HCT116 (cell line): Measurements from ENCODE around the gene MAGI3. TPM values are rescaled to one million over a fixed set of nuclear protein-coding genes. Genes with fewer than 3 reads are reported as not detected.

Experiments used
- ATAC-seq: fragments of 200-7000 bp; cut with Tn5 transposase; 2 replicates; pipeline ENCODE4 v1.9.1; 2020; ENCODE audit warnings: mild to moderate bottlenecking, moderate library complexity
- BruUV-seq: library from RNA; stranded (reverse); fragments of 400-500 nt; replicated peaks from 2 replicates; lab custom pipeline; 2021; lab: Mats Ljungman, UMichigan
- CTCF ChIA-PET: fragments of 300-600 bp; sonication (Branson Sonifier 250); formaldehyde crosslinking; loops from one replicate; lab custom pipeline; 2021; ENCODE audit warnings: antibody characterized with exemption; lab: Charles Lee
- POLR2A ChIA-PET: fragments of 300-600, 350-600 bp; sonication (Branson Sonifier 250); formaldehyde crosslinking; loops from one replicate; lab custom pipeline; 2021; ENCODE audit warnings: antibody characterized with exemption; lab: Charles Lee
- RAD21 ChIA-PET, 2 experiments: fragments of 300-600 bp; sonication (Branson Sonifier 250); formaldehyde crosslinking; loops; one replicate each; lab custom pipeline; 2023; ENCODE audit warnings: low total read pairs in 2 of 2; ENCODE audit not compliant: uncharacterized antibody in 2 of 2, unreplicated experiment in 2 of 2, low non-redundant PET in 1 of 2; lab: Charles Lee
- DNase-seq: peaks from one replicate; pipeline ENCODE4 v3.0.0-alpha.2; 2010; ENCODE audit warnings: low read depth, low spot score
- H2AFZ ChIP-seq: fragments of 200-600 bp; shearing (Covaris generic), sonication (generic); 2 replicates; pipeline ENCODE4 v1.6.1; 2017; ENCODE audit warnings: low read depth, mixed run types, mixed read lengths, antibody characterized with exemption, low read length; ENCODE audit not compliant: poor library complexity, severe bottlenecking
- H3K27ac ChIP-seq: 2 replicates; pipeline ENCODE4 v1.5.1; 2012; ENCODE audit warnings: low read depth, low read length
- H3K27me3 ChIP-seq: fragments of 200-600 bp; sonication (generic); 2 replicates; pipeline ENCODE4 v1.6.1; 2016; ENCODE audit warnings: mixed run types, low read length, mixed read lengths; ENCODE audit not compliant: insufficient read depth
- H3K36me3 ChIP-seq, 2 experiments: fragments of 200-500 bp in 1 of 2; fragments of 200-600 bp in 1 of 2; sonication (Bioruptor generic) in 1 of 2; sonication (generic) in 1 of 2; 2 replicates each; pipeline versions ENCODE4 v1.5.1 to v1.6.1; 2014 to 2016; ENCODE audit warnings: low read length in 2 of 2, inconsistent platforms in 1 of 2, mixed read lengths in 1 of 2, mixed run types in 1 of 2; ENCODE audit not compliant: insufficient read depth in 2 of 2, control insufficient read depth in 1 of 2
- H3K4me1 ChIP-seq, 2 experiments: fragments of 200-600 bp in 1 of 2; sonication (generic) in 1 of 2; 2 replicates each; pipeline versions ENCODE4 v1.5.1 to v1.6.1; 2012 to 2017; ENCODE audit warnings: low read length in 2 of 2, inconsistent platforms in 1 of 2, mild to moderate bottlenecking in 1 of 2, mixed read lengths in 1 of 2, mixed run types in 1 of 2, moderate library complexity in 1 of 2; ENCODE audit not compliant: insufficient read depth in 2 of 2, control insufficient read depth in 1 of 2
- H3K4me2 ChIP-seq: fragments of 200-600 bp; sonication (generic); 2 replicates; pipeline ENCODE4 v1.6.1; 2017; ENCODE audit warnings: mixed run types, low read length, mixed read lengths
- H3K4me3 ChIP-seq, 2 experiments: fragments of 200-600 bp in 1 of 2; sonication (generic) in 1 of 2; replicated peaks in 1 of 2; 2 replicates each; pipeline ENCODE4 v1.5.1; 2011 to 2016; ENCODE audit warnings: low read length in 2 of 2, control low read depth in 1 of 2, low read depth in 1 of 2, mild to moderate bottlenecking in 1 of 2, mixed read lengths in 1 of 2, mixed run types in 1 of 2
- H3K79me2 ChIP-seq: fragments of 200-600 bp; sonication (generic); 2 replicates; pipeline ENCODE4 v1.6.1; 2017; ENCODE audit warnings: mild to moderate bottlenecking, mixed run types, low read length, moderate library complexity, mixed read lengths; ENCODE audit not compliant: insufficient read depth
- H3K9ac ChIP-seq: fragments of 200-600 bp; sonication (generic); 2 replicates; pipeline ENCODE4 v1.6.1; 2016; ENCODE audit warnings: low read length, mixed read lengths
- H3K9me2 ChIP-seq: fragments of 200-600 bp; sonication (generic), shearing (Covaris generic); 2 replicates; pipeline ENCODE4 v1.6.1; 2017; ENCODE audit warnings: mixed run types, mild to moderate bottlenecking, moderate library complexity; ENCODE audit not compliant: insufficient read depth
- H3K9me3 ChIP-seq, 2 experiments: fragments of 200-500 bp in 1 of 2; fragments of 200-600 bp in 1 of 2; sonication (Bioruptor generic) in 1 of 2; sonication (generic) in 1 of 2; 2 replicates each; pipeline ENCODE4 v1.6.1; 2014 to 2017; ENCODE audit warnings: low read length in 2 of 2, mixed read lengths in 2 of 2, inconsistent platforms in 1 of 2, low read depth in 1 of 2, mild to moderate bottlenecking in 1 of 2, mixed run types in 1 of 2, moderate library complexity in 1 of 2; ENCODE audit not compliant: control insufficient read depth in 1 of 2, insufficient read depth in 1 of 2
- H4K20me1 ChIP-seq: fragments of 200-600 bp; sonication (generic), shearing (Covaris generic); 2 replicates; pipeline ENCODE4 v1.6.1; 2017; ENCODE audit warnings: mixed run types, mild to moderate bottlenecking, moderate library complexity; ENCODE audit not compliant: insufficient read depth
- CEBPB ChIP-seq: IDR thresholded peaks from 2 replicates; pipeline ENCODE4 v1.6.1; 2012; ENCODE audit warnings: low read depth
- EZH2phosphoT487 ChIP-seq: fragments of 200-600 bp; IDR thresholded peaks from 2 replicates; pipeline ENCODE4 v1.6.1; 2018; ENCODE audit warnings: antibody characterized with exemption, borderline replicate concordance
- JUND ChIP-seq: IDR thresholded peaks from 2 replicates; pipeline ENCODE4 v1.6.1; 2012
- POLR2A ChIP-seq: IDR thresholded peaks from 2 replicates; pipeline ENCODE4 v1.7.0; 2011; ENCODE audit warnings: borderline replicate concordance; ENCODE audit not compliant: insufficient read depth, insufficient read length; ENCODE audit errors: extremely low read depth
- POLR2AphosphoS5 ChIP-seq: IDR thresholded peaks from 2 replicates; pipeline ENCODE4 v1.6.1; 2011; ENCODE audit warnings: mild to moderate bottlenecking, low read depth, low read length, moderate library complexity
- RAD21 ChIP-seq: IDR thresholded peaks from 2 replicates; pipeline ENCODE4 v1.6.1; 2012; ENCODE audit warnings: low read depth, mild to moderate bottlenecking
- SIN3A ChIP-seq: IDR thresholded peaks from 2 replicates; pipeline ENCODE4 v1.6.1; 2012; ENCODE audit warnings: low read depth
- TCF7L2 ChIP-seq: IDR thresholded peaks from 2 replicates; pipeline ENCODE4 v1.7.0; 2011; ENCODE audit warnings: borderline replicate concordance, inconsistent platforms; ENCODE audit not compliant: insufficient read depth, insufficient read length; ENCODE audit errors: extremely low read depth
- YY1 ChIP-seq: IDR thresholded peaks from 2 replicates; pipeline ENCODE4 v1.6.1; 2011; ENCODE audit warnings: low read length, low read depth, moderate library complexity, mild to moderate bottlenecking; ENCODE audit not compliant: insufficient replicate concordance; ENCODE audit errors: extremely low read depth
- ZFX ChIP-seq: fragments of 450-650 bp; IDR thresholded peaks from 2 replicates; pipeline ENCODE4 v1.6.1; 2017
- ZNF274 ChIP-seq: fragments of 200-500 bp; sonication (Bioruptor generic); IDR thresholded peaks from 2 replicates; pipeline ENCODE4 v1.6.1; 2014; ENCODE audit warnings: mild to moderate bottlenecking, low read depth, low read length, inconsistent platforms
- intact Hi-C: fragments of 100-400 bp; cut with micrococcal nuclease; formaldehyde crosslinking; loops from 2 replicates; pipeline ENCODE4 v1.10.0; 2022
- total RNA-seq: library from RNA; stranded (reverse); gene quantifications from one replicate; pipeline ENCODE4 v1.2.1, GENCODE V29; 2021; ENCODE audit not compliant: unreplicated experiment
- TF ChIP-seq, protein P1 (sequence below): IDR thresholded peaks from 2 replicates; pipeline ENCODE4 v1.6.1; 2011; ENCODE audit warnings: mild to moderate bottlenecking, low read length, moderate library complexity; ENCODE audit not compliant: insufficient replicate concordance; ENCODE audit errors: extremely low read depth
- TF ChIP-seq, protein P2 (sequence below), 3 experiments: fragments of 200-600 bp in 1 of 3; sonication (generic) in 1 of 3; IDR thresholded peaks in 2 of 3; conservative IDR thresholded peaks in 1 of 3; 2 replicates each; pipeline ENCODE4 v1.5.1; 2012 to 2017; ENCODE audit warnings: low read depth in 2 of 3, low read length in 2 of 3, antibody characterized with exemption in 1 of 3, borderline replicate concordance in 1 of 3, control low read depth in 1 of 3, mild to moderate bottlenecking in 1 of 3, mixed read lengths in 1 of 3, mixed run types in 1 of 3, moderate library complexity in 1 of 3; ENCODE audit not compliant: insufficient read depth in 1 of 3
- TF ChIP-seq, protein P3 (sequence below): IDR thresholded peaks from 2 replicates; pipeline ENCODE4 v1.6.1; 2012
- TF ChIP-seq, protein P4 (sequence below): IDR thresholded peaks from 2 replicates; pipeline ENCODE4 v1.6.1; 2012; ENCODE audit warnings: low read depth
- TF ChIP-seq, protein P5 (sequence below): IDR thresholded peaks from 2 replicates; pipeline ENCODE4 v1.6.1; 2012

The MAGI3 gene
- total RNA-seq, 1 experiment from 2014 or later, result 11.8 TPM

DNA sequence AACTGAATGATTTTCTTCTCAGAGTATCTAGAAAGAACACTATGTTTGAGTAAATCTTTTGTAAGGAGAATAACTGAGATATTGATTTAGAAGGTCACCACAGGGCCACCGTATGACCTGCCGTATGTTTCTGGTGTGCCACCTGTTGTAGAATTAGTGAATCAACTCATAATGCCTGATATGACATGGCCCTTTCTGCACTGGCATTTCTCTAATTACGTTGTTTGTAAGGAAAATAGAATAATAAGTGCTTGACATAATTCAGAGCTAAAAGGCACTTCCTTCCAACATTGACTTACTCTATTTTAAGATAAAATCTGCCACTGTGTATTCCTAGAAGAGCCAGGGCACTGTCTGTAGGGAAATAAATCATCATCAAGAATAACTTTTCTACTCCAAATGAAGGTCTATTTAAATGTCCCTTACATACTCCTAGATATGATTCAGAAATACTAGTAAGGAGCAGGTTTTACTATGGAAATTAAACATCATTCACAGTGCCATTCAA lies 267.3 kb downstream of the MAGI3 start:
- Histone ChIP-seq H2AFZ (no peak overlapping the region), H3K36me3 (no peaks in the 10 kb centered on the region), H3K4me1 (no peaks in the 10 kb centered on the region), H3K9me3 (no peaks in the 10 kb centered on the region), H3K27ac (no peak overlapping the region), H4K20me1 (no peaks in the 10 kb centered on the region), H3K9me2 (no peaks in the 10 kb centered on the region), H3K9ac (no peak overlapping the region), H3K27me3 (no peaks in the 10 kb centered on the region), H3K4me2 (no peak overlapping the region), H3K79me2 (no peaks in the 10 kb centered on the region), H3K4me3 (no peak overlapping the region)
- POLR2A ChIA-PET, result no interaction called here
- BruUV-seq, result no TSS peak
- RAD21 ChIA-PET, result no interaction called here
- CTCF ChIA-PET, result no interaction called here
- intact Hi-C loops, result no loop called here
- TF ChIP-seq POLR2A (no peak), EZH2phosphoT487 (no peak), POLR2AphosphoS5 (no peak), TCF7L2 (no peak), SIN3A (no peak), RAD21 (no peak), ZNF274 (no peak), ZFX (no peak), JUND (no peak), YY1 (no peak), CEBPB (no peak)
- TF ChIP-seq, protein P1, sequence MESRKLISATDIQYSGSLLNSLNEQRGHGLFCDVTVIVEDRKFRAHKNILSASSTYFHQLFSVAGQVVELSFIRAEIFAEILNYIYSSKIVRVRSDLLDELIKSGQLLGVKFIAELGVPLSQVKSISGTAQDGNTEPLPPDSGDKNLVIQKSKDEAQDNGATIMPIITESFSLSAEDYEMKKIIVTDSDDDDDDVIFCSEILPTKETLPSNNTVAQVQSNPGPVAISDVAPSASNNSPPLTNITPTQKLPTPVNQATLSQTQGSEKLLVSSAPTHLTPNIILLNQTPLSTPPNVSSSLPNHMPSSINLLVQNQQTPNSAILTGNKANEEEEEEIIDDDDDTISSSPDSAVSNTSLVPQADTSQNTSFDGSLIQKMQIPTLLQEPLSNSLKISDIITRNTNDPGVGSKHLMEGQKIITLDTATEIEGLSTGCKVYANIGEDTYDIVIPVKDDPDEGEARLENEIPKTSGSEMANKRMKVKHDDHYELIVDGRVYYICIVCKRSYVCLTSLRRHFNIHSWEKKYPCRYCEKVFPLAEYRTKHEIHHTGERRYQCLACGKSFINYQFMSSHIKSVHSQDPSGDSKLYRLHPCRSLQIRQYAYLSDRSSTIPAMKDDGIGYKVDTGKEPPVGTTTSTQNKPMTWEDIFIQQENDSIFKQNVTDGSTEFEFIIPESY, result no peak
- TF ChIP-seq, protein P2, sequence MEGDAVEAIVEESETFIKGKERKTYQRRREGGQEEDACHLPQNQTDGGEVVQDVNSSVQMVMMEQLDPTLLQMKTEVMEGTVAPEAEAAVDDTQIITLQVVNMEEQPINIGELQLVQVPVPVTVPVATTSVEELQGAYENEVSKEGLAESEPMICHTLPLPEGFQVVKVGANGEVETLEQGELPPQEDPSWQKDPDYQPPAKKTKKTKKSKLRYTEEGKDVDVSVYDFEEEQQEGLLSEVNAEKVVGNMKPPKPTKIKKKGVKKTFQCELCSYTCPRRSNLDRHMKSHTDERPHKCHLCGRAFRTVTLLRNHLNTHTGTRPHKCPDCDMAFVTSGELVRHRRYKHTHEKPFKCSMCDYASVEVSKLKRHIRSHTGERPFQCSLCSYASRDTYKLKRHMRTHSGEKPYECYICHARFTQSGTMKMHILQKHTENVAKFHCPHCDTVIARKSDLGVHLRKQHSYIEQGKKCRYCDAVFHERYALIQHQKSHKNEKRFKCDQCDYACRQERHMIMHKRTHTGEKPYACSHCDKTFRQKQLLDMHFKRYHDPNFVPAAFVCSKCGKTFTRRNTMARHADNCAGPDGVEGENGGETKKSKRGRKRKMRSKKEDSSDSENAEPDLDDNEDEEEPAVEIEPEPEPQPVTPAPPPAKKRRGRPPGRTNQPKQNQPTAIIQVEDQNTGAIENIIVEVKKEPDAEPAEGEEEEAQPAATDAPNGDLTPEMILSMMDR (IDR thresholded peaks at IDR 0.05 in 2 of 3, conservative IDR thresholded peaks at IDR 0.05 in 1 of 3; ENCODE audit: borderline replicate concordance in 1 of 3, insufficient read depth in 1 of 3, low read depth in 2 of 3, low read length in 2 of 3), result no peak
- TF ChIP-seq, protein P3, sequence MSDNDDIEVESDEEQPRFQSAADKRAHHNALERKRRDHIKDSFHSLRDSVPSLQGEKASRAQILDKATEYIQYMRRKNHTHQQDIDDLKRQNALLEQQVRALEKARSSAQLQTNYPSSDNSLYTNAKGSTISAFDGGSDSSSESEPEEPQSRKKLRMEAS, result no peak
- TF ChIP-seq, protein P4, sequence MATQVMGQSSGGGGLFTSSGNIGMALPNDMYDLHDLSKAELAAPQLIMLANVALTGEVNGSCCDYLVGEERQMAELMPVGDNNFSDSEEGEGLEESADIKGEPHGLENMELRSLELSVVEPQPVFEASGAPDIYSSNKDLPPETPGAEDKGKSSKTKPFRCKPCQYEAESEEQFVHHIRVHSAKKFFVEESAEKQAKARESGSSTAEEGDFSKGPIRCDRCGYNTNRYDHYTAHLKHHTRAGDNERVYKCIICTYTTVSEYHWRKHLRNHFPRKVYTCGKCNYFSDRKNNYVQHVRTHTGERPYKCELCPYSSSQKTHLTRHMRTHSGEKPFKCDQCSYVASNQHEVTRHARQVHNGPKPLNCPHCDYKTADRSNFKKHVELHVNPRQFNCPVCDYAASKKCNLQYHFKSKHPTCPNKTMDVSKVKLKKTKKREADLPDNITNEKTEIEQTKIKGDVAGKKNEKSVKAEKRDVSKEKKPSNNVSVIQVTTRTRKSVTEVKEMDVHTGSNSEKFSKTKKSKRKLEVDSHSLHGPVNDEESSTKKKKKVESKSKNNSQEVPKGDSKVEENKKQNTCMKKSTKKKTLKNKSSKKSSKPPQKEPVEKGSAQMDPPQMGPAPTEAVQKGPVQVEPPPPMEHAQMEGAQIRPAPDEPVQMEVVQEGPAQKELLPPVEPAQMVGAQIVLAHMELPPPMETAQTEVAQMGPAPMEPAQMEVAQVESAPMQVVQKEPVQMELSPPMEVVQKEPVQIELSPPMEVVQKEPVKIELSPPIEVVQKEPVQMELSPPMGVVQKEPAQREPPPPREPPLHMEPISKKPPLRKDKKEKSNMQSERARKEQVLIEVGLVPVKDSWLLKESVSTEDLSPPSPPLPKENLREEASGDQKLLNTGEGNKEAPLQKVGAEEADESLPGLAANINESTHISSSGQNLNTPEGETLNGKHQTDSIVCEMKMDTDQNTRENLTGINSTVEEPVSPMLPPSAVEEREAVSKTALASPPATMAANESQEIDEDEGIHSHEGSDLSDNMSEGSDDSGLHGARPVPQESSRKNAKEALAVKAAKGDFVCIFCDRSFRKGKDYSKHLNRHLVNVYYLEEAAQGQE, result no peak
- TF ChIP-seq, protein P5, sequence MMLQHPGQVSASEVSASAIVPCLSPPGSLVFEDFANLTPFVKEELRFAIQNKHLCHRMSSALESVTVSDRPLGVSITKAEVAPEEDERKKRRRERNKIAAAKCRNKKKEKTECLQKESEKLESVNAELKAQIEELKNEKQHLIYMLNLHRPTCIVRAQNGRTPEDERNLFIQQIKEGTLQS, result no peak
- DNase-seq, result no peak
- ATAC-seq, result no peak
